Measurements from ENCODE around the gene SCO2.

DNA sequence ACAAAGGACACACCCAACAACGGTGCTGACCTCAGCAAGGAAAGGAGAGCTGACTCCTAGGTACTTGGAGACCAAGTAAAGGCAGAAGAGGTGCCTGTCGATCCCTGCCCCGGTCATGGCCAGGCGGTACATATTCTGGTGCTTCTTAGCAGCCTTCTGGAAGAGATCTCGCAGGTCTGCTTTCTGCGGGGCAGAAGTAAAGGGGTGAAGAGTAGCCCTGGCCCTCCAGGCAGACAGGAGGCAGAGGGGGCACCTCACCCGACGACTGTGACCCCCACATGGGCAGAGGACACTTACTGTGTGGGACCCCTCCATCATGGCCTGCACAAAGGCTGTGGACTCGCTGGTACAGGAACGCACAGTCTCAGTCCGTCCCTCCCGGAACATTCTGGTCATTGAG, 45.5 kb upstream of the SCO2 start:
- TF ChIP-seq, protein P1, sequence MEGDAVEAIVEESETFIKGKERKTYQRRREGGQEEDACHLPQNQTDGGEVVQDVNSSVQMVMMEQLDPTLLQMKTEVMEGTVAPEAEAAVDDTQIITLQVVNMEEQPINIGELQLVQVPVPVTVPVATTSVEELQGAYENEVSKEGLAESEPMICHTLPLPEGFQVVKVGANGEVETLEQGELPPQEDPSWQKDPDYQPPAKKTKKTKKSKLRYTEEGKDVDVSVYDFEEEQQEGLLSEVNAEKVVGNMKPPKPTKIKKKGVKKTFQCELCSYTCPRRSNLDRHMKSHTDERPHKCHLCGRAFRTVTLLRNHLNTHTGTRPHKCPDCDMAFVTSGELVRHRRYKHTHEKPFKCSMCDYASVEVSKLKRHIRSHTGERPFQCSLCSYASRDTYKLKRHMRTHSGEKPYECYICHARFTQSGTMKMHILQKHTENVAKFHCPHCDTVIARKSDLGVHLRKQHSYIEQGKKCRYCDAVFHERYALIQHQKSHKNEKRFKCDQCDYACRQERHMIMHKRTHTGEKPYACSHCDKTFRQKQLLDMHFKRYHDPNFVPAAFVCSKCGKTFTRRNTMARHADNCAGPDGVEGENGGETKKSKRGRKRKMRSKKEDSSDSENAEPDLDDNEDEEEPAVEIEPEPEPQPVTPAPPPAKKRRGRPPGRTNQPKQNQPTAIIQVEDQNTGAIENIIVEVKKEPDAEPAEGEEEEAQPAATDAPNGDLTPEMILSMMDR (conservative IDR thresholded peaks at IDR 0.05; ENCODE audit: low read depth, low read length), result no peak
- no peak for TF ChIP-seq FOS (IDR thresholded peaks at IDR 0.05; ENCODE audit: low read depth, low read length)
- TF ChIP-seq CEBPB (IDR thresholded peaks at IDR 0.05; ENCODE audit: low read depth, low read length), result no peak
